Mucosa of descending colon (tissue), 3 donors: ENCODE data around the gene MORN1. TPM values are rescaled to one million over a fixed set of nuclear protein-coding genes. Genes with fewer than 3 reads are reported as not detected.

Source experiments
- ATAC-seq: fragments of 200-7000 bp; cut with Tn5 transposase; one replicate; pipeline ENCODE4 v1.9.1; 2020; ENCODE audit warnings: mild to moderate bottlenecking, moderate library complexity
- DNase-seq, 3 donors: peaks; one replicate each; pipeline ENCODE4 v3.0.0-alpha.2; 2020
- H3K36me3 ChIP-seq: fragments of 200-600 bp; one replicate; pipeline ENCODE4 v1.8.0; 2021; ENCODE audit warnings: low read depth, mild to moderate bottlenecking
- H3K4me1 ChIP-seq: fragments of 200-600 bp; one replicate; pipeline ENCODE4 v1.8.0; 2021; ENCODE audit warnings: low read depth, mild to moderate bottlenecking
- H3K4me3 ChIP-seq: fragments of 200-600 bp; one replicate; pipeline ENCODE4 v1.8.0; 2021; ENCODE audit warnings: mild to moderate bottlenecking
- H3K9me3 ChIP-seq: fragments of 200-600 bp; one replicate; pipeline ENCODE4 v1.8.0; 2021; ENCODE audit warnings: mild to moderate bottlenecking
- CTCF ChIP-seq: fragments of 200-600 bp; IDR thresholded peaks from one replicate; pipeline ENCODE4 v1.8.0; 2022; ENCODE audit warnings: antibody characterized with exemption, mild to moderate bottlenecking
- intact Hi-C, 2 donors: fragments of 100-400 bp; cut with DNase I in 1 of 2; cut with micrococcal nuclease in 1 of 2; formaldehyde crosslinking; loops; one replicate each; pipeline versions ENCODE4 v1.11.0 to v1.11.1; 2022; cut with DNase I, micrococcal nuclease
- total RNA-seq, 3 donors: library from RNA; stranded (reverse); fragmentation: NEBNext Ultra II Directional in 2 of 3; extraction: Animal tissue kit (Norgen Biotek cat#: 25700) in 2 of 3; gene quantifications; one replicate each; pipeline versions ENCODE4 v1.2.1 to v1.2.4, GENCODE V29; 2021 to 2023
- donor health status: DM: no; HTN: no; CAD: no; lungs with moderate emphysema.
- donor health status: DM: no; HTN: no; CAD: no.
- donor health status: DM: no; HTN: yes; CAD: no.

MORN1 gene
- total RNA-seq, 3 donors from 2014 or later, result 13.1 to 17.4 (median 13.4) TPM

DNA sequence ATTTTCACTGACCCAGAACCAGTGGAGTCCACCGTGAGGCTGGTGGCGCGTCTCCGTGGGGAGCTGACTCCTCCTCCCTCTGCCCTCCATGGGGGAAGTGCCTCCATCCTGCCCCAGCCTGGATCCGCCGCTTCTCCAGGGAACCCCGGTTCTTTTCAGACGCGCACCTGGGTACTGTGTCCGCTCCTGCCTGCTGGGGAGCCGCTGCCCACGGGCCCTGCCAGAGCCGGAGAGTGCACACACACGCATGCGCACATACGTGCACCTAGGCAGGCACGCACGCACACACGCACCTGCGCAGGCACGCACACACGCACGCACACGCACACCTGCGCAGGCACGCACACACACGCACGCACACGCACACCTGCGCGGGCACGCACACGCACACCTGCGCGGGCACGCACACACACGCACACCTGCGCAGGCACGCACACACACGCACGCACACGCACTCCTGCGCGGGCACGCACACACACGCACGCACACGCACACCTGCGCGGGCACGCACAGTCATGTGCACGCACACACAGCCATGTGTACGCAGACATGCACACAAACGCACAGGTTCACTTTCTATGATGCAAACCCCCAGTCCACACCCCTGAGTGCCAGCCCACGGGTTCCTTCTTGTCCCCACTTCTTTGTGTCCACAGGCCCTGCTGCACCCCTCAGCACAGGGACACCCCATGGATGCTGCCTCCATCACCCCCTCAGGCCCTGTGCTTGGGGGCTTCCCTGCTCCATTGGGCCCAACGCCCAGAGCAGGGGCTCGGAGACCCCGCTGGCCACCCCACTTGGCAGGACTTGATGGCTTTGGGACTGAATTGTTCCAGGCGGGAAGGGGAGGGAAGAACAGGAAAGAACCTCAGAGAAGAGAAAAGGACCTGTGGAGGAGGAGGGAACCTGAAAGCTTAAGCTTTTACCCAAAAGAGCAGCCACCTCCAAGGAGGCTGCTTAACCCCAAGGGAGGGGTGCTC, 42.7 kb downstream of the MORN1 start:
- Histone ChIP-seq H3K36me3 (no peaks in the 10 kb centered on the region), H3K4me1 (no peaks in the 10 kb centered on the region), H3K4me3 (no peak overlapping the region), H3K9me3 (no peaks in the 10 kb centered on the region)
- DNase-seq (peak in 2 of 3 donors; percentile 9 to 29), ATAC-seq (no peak)
- TF ChIP-seq CTCF, result no peak
- intact Hi-C loops, result no loop called here

- DNase-seq (peak in 2 of 3 donors; percentile 14 to 25), ATAC-seq (no peak)
- H3K4me1 ChIP-seq, result no peaks in the 10 kb centered on the region
- intact Hi-C loops, result no loop called here
- TF ChIP-seq CTCF, result no peak
- H3K9me3 ChIP-seq, result no peaks in the 10 kb centered on the region
- no peak overlapping the region for H3K4me3 ChIP-seq
- H3K36me3 ChIP-seq, result no peaks in the 10 kb centered on the region
These were observed 43.5 kb downstream of the MORN1 start for GRCh38 chr1:2347896-2348295.

DNA sequence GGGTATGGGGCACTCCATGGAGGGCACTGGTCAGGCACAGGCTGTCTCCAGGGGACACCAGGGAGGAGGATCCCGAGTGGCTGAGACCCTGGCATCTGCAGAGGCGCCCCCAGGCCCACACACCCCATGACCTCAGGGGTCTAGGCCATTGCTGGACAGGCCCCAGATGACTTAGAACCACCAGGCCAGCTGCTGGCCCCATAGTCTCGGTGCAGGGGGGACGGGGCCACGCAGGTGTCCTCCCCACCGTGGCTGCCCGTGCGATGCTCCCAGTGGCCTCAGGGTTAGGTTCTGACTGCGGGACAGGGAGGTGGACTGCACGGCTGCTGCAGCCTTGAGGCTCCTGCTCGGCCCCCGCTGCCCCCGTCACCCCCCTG, 44.0 kb downstream of the MORN1 start:
- intact Hi-C loops, result no loop called here
- ATAC-seq, result no peak
- Histone ChIP-seq H3K4me3 (no peak overlapping the region), H3K4me1 (no peaks in the 10 kb centered on the region), H3K36me3 (no peaks in the 10 kb centered on the region), H3K9me3 (no peaks in the 10 kb centered on the region)
- no peak for TF ChIP-seq CTCF
- peak in 2 of 3 donors; percentile 5 to 30 for DNase-seq

- ATAC-seq, result no peak
- Histone ChIP-seq H3K36me3 (no peaks in the 10 kb centered on the region), H3K9me3 (no peaks in the 10 kb centered on the region), H3K4me3 (no peak overlapping the region), H3K4me1 (no peaks in the 10 kb centered on the region)
- TF ChIP-seq CTCF, result no peak
- DNase-seq, result peak in 2 of 3 donors; percentile 12 to 23
- intact Hi-C loops, result no loop called here
These were observed 44.5 kb downstream of the MORN1 start for GRCh38 chr1:2346691-2347408.

- no peaks in the 10 kb centered on the region for H3K36me3 ChIP-seq
- no peaks in the 10 kb centered on the region for H3K4me1 ChIP-seq
- H3K4me3 ChIP-seq, result no peak overlapping the region
- H3K9me3 ChIP-seq, result no peaks in the 10 kb centered on the region
- ATAC-seq, result no peak
- DNase-seq, result peak in 2 of 3 donors; percentile 8 to 12
- intact Hi-C loops, result no loop called here
- TF ChIP-seq CTCF, result no peak
These were observed 45.9 kb downstream of the MORN1 start for GRCh38 chr1:2345297-2346075.
